Measurements from ENCODE around the gene SMARCC2. TPM values are rescaled to one million over a fixed set of nuclear protein-coding genes. Genes with fewer than 3 reads are reported as not detected.

Gene SMARCC2
- total and polyA plus RNA-seq, 9 of the 15 experiments (the other 6 are each of a cell fraction or from before 2014, with no cell fraction given): 11.9 to 86.0 (median 36.6) TPM

- TF ChIP-seq, protein P1, sequence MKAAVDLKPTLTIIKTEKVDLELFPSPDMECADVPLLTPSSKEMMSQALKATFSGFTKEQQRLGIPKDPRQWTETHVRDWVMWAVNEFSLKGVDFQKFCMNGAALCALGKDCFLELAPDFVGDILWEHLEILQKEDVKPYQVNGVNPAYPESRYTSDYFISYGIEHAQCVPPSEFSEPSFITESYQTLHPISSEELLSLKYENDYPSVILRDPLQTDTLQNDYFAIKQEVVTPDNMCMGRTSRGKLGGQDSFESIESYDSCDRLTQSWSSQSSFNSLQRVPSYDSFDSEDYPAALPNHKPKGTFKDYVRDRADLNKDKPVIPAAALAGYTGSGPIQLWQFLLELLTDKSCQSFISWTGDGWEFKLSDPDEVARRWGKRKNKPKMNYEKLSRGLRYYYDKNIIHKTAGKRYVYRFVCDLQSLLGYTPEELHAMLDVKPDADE (conservative IDR thresholded peaks at IDR 0.05; ENCODE audit: control insufficient read depth, low read depth, low read length): no peak
- TF ChIP-seq MLX (CRISPR knock-in tag; conservative IDR thresholded peaks at IDR 0.05) (no peak), ZNF316 (IDR thresholded peaks at IDR 0.05) (no peak), TEAD2 (tag; IDR thresholded peaks at IDR 0.05) (no peak), ZNF444 (CRISPR knock-in tag; IDR thresholded peaks at IDR 0.05) (no peak), NFIX (CRISPR knock-in tag; IDR thresholded peaks at IDR 0.05; ENCODE audit: low read depth) (peak; percentile 100), BRCA1 (IDR thresholded peaks at IDR 0.05) (no peak), BRCA1 (CRISPR knock-in tag; IDR thresholded peaks at IDR 0.05) (no peak), SMARCA5 (IDR thresholded peaks at IDR 0.05) (no peak), IRF2 (CRISPR knock-in tag; IDR thresholded peaks at IDR 0.05) (no peak), ZNF668 (CRISPR knock-in tag; IDR thresholded peaks at IDR 0.05) (no peak)
Measured at GRCh38 chr12:56150563-56150962, 38.7 kb downstream of the SMARCC2 start (continued).

Measured in K562 (cell line).